HG02759 (cell line): ENCODE data around the gene OGN.

Experiments used
- ATAC-seq: cut with Tn5 transposase; IDR thresholded peaks from one replicate; pipeline ENCODE4 v1.9.1; 2021; ENCODE audit warnings: mild to moderate bottlenecking, moderate library complexity; ENCODE audit not compliant: unreplicated experiment

The OGN gene

DNA sequence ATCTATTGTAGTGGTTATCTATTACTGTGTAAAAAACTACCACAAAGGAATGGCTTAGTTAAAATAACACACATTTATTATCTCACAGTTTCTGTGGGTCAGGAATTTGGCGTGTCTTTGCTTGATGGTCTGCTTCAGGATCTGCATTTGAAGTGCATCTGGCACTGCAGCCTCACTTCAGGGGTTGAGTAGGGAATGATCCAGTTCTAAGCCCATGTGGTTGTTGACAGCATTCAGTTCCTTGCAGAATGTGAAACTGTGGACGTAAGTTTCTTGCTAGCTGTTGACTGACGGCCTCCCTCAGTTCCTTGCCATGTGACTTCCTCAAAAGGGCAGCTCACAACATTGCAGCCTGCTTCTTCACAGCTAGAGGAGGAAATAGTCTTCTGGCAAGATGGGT is 2.1 kb upstream of the OGN start:
- no peak for ATAC-seq

- no peak for ATAC-seq
These were observed 1.4 kb upstream of the OGN start for GRCh38 chr9:92405818-92406217.

DNA sequence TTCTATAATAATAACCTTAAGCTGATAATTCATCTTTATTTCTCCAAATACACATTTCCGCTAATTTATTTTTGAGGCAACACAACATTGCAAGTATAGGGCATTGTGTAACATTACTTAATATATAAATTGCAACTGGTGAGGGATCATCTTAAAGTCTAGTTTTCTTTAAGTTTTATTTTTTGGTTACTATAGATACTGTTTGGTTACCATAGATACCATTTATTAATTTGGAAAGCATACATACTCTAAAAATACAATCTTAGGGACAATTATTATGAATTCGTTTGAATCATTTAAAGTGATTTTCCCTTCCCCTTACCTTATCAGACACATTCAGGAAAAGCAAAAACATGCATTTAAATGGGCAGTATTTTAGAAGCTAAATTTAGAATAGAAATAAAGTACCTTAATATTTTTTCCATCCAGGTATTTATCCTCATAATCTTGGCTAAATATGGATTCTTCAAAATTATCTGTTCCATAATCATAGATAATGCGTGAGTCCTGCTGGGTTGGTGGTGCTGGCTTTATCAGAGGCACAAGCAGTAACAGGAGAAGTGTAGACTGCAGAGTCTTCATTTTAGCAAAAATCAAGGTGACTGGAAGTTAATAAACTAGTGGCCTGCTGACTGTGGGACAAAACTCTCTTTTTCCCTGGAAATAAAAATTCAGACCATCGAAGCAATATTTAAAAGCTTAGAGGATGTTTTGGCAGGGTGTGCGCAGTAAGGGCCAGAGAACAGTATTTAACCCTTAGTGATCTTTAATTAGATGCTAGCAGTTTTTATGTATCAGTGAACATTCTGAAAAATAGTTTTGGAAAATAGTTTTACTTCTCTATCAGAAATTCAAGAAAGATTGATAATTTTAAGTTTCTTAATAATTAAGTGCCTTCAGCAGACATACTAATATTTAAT is 1.3 kb downstream of the OGN start:
- ATAC-seq = no peak

DNA sequence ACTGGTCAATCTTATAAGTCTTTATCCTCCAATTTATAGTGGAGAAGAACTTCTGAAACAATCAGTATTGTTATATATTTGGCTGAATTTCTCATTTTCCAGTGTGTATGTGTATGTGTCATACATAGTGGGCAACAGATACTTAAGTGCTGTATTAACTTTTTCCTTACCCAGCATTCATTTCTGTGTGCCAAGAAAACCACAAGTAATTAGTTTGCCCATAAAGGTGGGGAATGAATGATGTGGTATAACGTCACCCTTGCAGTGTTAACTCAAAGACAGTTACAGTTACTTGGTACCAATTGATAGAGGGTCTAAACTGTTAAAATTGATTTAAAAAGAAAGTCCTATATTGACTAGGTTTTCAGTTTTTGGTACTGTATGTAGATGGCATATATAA is 2.0 kb downstream of the OGN start:
- ATAC-seq = no peak

DNA sequence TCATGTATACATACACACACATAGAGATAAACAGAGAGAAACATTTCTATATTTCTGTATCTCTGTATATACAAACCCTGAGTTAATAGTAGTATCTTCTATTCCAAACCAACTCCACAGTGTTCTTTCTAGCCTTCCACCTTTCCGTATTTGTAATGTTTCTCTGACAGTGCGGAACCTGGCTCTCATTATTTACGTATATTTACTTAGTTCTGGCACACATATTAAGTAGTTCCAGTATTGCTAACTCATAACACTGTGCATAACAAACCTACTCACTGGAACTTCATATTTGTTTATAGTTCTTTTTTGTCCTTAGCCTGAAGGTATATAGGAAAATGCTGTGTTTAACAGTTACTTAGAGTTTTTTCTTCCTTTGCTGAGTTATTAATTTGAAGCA is 6.5 kb downstream of the OGN start:
- no peak for ATAC-seq

- ATAC-seq = no peak
These were observed 8.8 kb downstream of the OGN start for GRCh38 chr9:92395617-92396016.

DNA sequence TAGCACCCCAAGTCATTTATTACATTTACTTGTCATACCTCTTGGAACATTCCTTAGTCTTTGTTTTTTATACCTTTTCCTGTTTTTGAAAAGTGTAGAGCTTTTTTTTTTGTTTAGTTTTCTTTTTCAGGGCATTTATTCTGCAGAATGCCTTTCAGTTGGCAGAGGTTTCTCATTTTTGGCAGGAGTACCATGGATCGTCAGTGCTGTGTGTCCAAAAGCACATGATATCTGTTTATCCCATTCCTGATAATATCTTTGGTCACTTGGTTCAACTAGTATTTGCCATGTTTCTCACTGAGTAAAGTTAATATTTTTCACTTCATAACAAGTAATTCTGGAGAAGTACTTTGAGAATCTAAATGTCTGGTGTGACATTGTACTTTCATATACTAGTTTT is 10.7 kb downstream of the OGN start:
- ATAC-seq = no peak

GRCh38 chr9:92392690-92393089 is 11.7 kb downstream of the OGN start:
- ATAC-seq = no peak

- no peak for ATAC-seq
These were observed 18.4 kb downstream of the OGN start for GRCh38 chr9:92385953-92386352.

GRCh38 chr9:92385477-92385876 is 18.9 kb downstream of the OGN start:
- ATAC-seq = no peak

DNA sequence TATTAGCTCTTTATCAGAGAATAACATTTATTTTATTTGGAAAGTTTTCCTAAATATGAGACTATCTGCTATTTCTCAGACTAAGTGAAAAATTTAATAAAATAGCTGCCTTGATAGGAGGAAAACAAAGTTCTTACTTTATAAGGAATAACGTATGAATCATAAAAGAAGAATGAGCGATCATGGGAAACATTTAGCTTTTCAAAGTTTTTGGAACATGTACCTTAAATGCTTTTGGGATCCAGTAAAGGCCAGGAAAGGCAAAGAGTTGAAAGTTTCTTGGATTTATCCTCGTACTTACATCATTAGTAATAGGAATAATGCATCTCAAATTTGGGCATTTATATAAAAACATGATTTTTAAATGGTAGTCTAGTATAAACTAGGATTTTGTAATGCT is 19.4 kb downstream of the OGN start:
- ATAC-seq = no peak

DNA sequence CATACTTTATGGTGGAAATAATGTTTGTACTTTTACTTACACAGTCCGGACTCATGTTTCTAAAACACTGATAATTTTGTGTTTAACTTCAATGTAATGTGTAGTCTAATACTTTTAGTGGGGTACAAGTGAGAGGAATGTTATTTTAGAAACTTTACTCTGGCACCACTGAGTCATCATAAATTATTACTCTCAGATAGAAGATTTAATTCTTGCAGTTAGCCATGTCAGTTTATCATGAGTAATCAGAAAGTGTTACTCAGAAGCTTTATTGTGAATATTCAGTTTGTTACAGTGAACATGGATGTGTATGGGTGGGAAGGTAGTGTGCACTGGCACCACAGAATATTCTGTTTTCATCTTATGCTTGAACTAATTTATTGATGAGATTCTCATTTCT is 20.0 kb downstream of the OGN start:
- ATAC-seq = no peak

- no peak for ATAC-seq
These were observed 22.6 kb downstream of the OGN start for GRCh38 chr9:92381775-92382174.

- no peak for ATAC-seq
These were observed 23.8 kb downstream of the OGN start for GRCh38 chr9:92380603-92381002.

DNA sequence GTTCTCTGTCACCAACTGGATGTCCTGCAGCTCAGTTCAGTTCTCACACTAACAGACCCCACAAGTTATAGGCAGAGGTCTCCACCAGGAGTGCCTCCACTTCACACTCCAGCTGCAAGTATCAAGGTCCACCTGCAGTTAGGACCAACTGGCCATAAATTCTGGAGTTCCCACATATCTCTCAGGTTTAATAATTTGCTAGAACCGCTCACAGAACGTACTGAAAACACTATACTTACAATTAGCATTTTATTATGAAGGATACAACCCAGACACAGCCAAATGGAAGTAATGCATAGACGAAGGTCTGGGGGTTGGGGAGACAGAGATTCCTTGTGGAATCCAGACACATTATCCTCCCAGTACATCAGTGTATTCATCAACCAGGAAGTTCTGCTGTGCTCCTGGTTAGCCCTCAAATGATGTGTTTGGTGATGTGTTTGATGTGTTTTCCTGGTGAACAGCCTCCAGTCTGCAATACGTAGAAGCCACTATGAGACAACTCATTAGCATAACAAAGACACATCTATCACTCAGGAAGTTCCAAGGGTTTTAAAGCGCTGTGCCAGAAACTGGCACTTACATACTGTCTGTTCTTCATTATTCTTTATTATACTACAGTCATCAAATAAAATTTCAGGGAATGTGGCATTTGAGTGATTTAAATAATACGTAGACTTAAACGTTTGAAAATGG is 25.4 kb downstream of the OGN start:
- ATAC-seq = no peak

GRCh38 chr9:92377876-92378275 is 26.5 kb downstream of the OGN start:
- ATAC-seq = no peak

DNA sequence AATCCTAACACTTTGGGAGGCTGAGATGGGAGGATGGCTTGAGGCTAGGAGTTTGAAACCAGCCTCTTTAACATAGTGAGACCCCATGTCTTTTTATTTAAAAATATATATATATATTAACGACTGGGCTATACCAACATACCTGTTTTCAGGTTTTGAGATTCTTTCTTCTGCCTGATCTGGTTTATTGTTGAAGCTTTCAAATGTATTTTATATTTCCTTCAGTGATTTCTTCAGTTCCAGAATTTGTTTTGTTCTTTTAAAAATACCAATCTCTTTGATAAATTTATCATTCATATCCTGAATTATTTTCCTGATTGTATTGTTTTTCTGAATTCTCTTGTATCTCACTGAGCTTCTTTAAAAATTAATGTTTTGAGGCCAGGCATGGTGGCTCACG is 31.2 kb downstream of the OGN start:
- ATAC-seq = no peak

GRCh38 chr9:92369075-92369474 is 35.3 kb downstream of the OGN start:
- ATAC-seq = no peak

- no peak for ATAC-seq
These were observed 44.3 kb downstream of the OGN start for GRCh38 chr9:92360083-92360482.

GRCh38 chr9:92359394-92359995 is 44.9 kb downstream of the OGN start:
- ATAC-seq = no peak

DNA sequence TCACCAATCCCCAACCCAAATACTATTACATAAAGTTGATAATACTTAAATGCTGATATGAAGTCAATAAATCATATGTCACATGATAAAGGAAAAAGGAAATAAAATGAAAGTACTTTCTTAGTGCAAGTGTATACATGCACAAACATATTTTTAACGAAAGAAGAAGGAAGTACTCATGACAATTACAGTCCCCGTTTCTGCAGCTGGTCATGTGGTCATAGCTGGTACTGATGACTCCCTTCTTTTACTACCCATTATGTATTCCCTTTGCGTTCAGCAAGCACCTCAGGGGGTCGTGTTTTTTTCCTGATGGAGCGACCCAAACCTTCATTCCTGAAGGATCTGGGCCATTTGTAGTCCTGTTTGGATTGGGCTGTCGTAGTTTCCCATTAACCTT is 51.3 kb downstream of the OGN start:
- ATAC-seq = no peak

GRCh38 chr9:92350740-92351133 is 53.6 kb downstream of the OGN start:
- ATAC-seq = no peak
